Measurements from ENCODE around the gene CLMP.

GRCh38 chr11:123129920-123130319 is 65.1 kb downstream of the CLMP start:
- TF ChIP-seq CTCF (IDR thresholded peaks at IDR 0.05): no peak
- TF ChIP-seq POLR2AphosphoS5 (IDR thresholded peaks at IDR 0.05): no peak

Data from transverse colon (tissue), 4 donors.